ENCODE results near the gene GTPBP4. TPM values are rescaled to one million over a fixed set of nuclear protein-coding genes. Genes with fewer than 3 reads are reported as not detected.

Gene GTPBP4
- 42.0 TPM for polyA plus RNA-seq (2012; ENCODE audit: low read depth, missing spikeins)

DNA sequence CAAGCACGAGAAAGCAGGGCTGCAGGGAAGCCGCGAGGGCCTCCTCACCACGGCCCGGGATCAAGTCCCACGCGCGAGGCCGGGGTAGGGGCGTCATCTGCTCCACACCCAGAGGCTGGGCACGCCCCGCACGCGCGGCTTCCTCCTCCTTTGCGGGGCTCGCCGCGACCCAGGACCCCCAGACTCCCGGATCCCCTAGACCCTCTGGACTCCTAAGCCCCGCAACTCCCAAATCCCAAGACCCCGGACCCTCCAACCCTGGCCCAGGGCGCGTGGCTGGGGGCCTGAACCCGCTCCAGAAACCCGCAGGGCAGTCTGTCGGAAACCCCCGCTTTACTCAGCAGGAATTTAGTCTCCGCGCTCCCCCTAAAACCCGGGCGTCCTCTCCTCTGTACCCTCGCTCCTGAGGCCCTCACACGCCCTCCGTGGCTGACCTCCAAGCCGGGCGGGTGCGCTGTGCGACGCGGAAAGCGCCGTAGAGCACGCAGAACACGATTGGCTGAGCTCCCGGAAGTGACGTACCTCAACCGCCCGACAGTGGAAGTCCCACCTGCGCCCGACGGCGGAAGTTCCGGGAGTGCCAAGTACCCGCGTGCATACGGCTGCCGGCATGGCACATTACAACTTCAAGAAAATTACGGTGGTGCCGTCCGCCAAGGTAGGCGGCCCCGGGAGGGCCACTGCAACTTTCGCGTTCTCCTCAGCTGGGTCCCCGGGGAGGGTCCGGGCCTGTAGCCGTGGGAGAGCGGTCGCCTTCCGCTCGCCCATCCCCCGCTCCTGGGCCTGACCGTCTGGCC is at the start of gene GTPBP4:
TSS of gene GTPBP4 (plus strand) at position 565 of the 797 bp plus-strand sequence. CDS start at position 611, 46 bp downstream.
- FAIRE-seq, result peak; percentile 98
- peak; percentile 87 for TF ChIP-seq POLR2A (IDR thresholded peaks at IDR 0.05; ENCODE audit: low read depth, low read length)
- TF ChIP-seq TAF1 (IDR thresholded peaks at IDR 0.05; ENCODE audit: low read depth, low read length), result peak; percentile 80
- TF ChIP-seq PAX5 (IDR thresholded peaks at IDR 0.05; ENCODE audit: insufficient read depth, low read length, severe bottlenecking), result no peak
- no peak; the same call in 1 of the 2 replicates for TF ChIP-seq POU2F2 (IDR thresholded peaks at IDR 0.05; ENCODE audit: low read depth, low read length)
- no peak for TF ChIP-seq SPI1 (IDR thresholded peaks at IDR 0.05; ENCODE audit: low read depth, low read length)
- peak; percentile 86 for TF ChIP-seq POLR2AphosphoS5 (IDR thresholded peaks at IDR 0.05; ENCODE audit: low read depth, low read length)

DNA sequence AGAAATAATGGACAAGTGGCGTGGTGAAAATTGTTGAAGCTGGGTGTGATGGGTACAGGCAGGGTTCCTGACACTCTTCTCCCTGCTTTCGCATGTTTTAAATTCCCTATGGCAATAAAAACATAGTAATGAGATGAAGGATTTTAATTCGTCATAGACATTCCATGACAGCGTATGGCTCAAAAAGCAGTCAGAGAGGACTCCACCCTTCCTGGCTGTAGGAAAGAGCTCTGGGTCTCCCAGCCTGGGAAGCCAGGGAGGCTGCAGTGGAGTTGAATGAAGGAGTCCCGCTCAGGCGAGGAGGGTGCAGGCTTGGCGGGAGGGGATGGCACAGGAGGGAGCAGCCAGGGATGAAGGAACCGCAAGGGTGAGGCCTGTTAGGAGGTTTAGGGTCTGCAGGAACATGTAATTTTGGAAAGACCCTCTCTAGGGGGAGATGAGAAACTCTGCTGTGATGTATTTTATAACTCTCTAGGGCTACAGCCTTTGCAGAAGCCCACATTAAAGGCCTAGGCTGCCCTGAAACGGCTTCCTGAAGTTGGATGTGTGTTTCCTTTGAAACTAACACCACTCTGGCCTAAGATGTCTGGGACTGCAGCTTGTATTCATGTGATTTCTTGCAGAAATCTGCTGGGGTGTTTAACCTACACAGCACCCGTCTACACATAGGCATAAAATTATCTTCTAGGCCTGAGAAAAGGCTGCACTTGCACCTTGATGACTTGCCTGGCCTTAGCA is 49.1 kb upstream of the GTPBP4 start:
- TF ChIP-seq TAF1 (IDR thresholded peaks at IDR 0.05; ENCODE audit: low read depth, low read length), result no peak
- TF ChIP-seq SPI1 (IDR thresholded peaks at IDR 0.05; ENCODE audit: low read depth, low read length), result no peak
- no peak for TF ChIP-seq POU2F2 (IDR thresholded peaks at IDR 0.05; ENCODE audit: low read depth, low read length)
- no peak for TF ChIP-seq POLR2A (IDR thresholded peaks at IDR 0.05; ENCODE audit: low read depth, low read length)
- TF ChIP-seq POLR2AphosphoS5 (IDR thresholded peaks at IDR 0.05; ENCODE audit: low read depth, low read length), result no peak
- TF ChIP-seq PAX5 (IDR thresholded peaks at IDR 0.05; ENCODE audit: insufficient read depth, low read length, severe bottlenecking), result no peak
- FAIRE-seq (no peak), DNase-seq (ENCODE audit: insufficient read length, low spot score) (no peak)

More for the DNA sequence above, at the start of gene GTPBP4:
- DNase-seq (ENCODE audit: insufficient read length, low spot score), result peak; percentile 99

DNA sequence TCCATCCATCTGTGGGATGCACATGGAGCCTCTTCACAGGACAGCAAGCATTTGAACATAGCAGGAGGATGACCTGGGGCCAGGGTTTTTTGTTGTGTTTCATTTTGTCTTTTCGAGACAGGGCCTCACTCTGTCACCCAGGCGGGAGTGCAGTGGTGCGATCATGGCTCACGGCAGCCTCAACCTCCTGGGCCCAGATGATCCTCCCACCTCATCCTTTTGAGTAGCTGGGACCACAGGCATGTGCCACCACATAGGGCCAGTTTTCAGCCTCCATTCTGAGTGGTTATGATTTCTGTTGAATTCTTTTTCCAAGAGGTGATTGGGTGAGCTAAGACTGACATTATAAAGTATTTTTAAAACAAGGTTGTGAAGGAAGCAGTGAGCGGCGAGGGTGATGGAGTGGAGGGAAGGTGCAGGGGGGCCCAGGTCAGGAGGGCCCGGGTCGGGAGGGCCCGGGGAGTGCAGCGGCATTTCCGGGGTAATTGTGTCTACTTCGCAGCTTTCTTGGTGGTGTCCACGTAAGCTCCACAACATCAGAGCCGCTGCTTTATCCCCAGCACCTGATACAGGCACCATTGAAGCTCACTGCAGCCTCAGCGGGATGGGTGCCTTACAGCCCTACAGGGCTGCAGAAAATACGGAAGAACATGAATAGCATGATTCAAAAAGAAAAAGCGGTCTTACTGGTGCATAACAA is 44.8 kb upstream of the GTPBP4 start:
- FAIRE-seq, result peak; percentile 89
- no peak for DNase-seq (ENCODE audit: insufficient read length, low spot score)
- TF ChIP-seq POLR2A (IDR thresholded peaks at IDR 0.05; ENCODE audit: low read depth, low read length) (no peak), POU2F2 (IDR thresholded peaks at IDR 0.05; ENCODE audit: low read depth, low read length) (0 out of 2 replicates have a peak, but pooled peaks have one; percentile 25), SPI1 (IDR thresholded peaks at IDR 0.05; ENCODE audit: low read depth, low read length) (no peak), PAX5 (IDR thresholded peaks at IDR 0.05; ENCODE audit: insufficient read depth, low read length, severe bottlenecking) (no peak)

DNA sequence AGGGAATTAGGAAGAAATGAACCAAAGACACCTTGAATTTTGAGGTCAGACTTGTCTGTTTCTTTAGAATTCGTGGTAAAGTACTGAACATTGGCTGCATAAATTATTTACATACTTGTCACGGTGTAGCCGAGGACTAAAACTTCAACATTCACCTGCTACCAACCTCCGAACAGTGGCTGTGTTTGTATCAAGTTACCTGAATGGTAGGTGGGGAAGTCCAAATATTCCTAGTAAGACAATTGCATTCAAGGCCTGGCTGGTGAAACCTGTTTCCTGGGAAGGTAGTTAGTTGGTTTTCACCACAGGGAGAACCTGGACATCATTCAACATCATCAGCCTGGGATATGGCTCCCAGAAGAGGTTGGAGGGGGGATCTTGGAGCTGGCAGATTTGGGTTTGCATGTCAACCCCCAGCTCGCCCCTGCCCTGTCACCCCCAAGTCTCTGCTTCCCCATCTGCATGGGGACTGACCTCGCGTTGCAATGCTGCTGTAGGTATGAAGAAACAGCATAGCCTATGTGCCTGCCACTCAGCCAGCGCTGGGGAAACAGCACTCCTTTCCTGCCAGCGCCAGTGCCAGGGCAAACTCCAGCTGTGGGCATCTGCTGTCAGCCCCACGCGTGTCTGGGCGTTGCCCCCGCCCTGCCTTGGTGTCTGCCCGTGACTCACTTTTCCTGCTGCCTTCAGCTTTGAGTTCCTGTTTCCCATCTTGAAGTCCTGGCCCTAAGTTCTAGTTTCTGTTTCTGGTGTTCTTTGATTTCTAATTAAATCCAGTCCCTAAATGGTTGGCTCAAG is 44.0 kb upstream of the GTPBP4 start:
- no peak for TF ChIP-seq PAX5 (IDR thresholded peaks at IDR 0.05; ENCODE audit: insufficient read depth, low read length, severe bottlenecking)
- peak; percentile 47; the same call in 1 of the 2 replicates for TF ChIP-seq SPI1 (IDR thresholded peaks at IDR 0.05; ENCODE audit: low read depth, low read length)
- TF ChIP-seq POLR2AphosphoS5 (IDR thresholded peaks at IDR 0.05; ENCODE audit: low read depth, low read length), result no peak
- TF ChIP-seq POLR2A (IDR thresholded peaks at IDR 0.05; ENCODE audit: low read depth, low read length), result no peak
- TF ChIP-seq POU2F2 (IDR thresholded peaks at IDR 0.05; ENCODE audit: low read depth, low read length), result no peak
- no peak for TF ChIP-seq TAF1 (IDR thresholded peaks at IDR 0.05; ENCODE audit: low read depth, low read length)
- FAIRE-seq (no peak), DNase-seq (ENCODE audit: insufficient read length, low spot score) (no peak)

DNA sequence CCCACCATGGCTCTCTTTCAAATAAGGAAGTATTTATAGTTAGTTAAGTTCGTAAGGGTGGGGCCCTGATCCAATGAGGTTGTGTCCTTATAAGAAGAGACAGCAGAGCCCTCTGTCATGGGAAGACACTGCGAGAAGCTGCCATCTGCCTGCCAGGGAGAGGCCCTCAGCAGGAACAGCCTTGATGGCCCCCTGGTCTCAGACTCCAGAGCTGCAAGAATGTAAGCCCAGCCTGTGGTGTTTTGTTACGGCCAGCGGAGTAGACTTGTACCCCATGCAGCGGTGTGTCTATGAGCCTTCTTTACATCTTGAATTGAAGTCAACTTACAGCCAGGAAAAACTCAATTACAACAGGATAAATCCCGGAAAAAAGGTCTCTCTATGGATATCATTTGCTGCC is 42.5 kb upstream of the GTPBP4 start:
- TF ChIP-seq POU2F2 (IDR thresholded peaks at IDR 0.05; ENCODE audit: low read depth, low read length), result no peak
- no peak for TF ChIP-seq POLR2AphosphoS5 (IDR thresholded peaks at IDR 0.05; ENCODE audit: low read depth, low read length)
- TF ChIP-seq SPI1 (IDR thresholded peaks at IDR 0.05; ENCODE audit: low read depth, low read length), result no peak
- TF ChIP-seq TAF1 (IDR thresholded peaks at IDR 0.05; ENCODE audit: low read depth, low read length), result no peak
- no peak for TF ChIP-seq PAX5 (IDR thresholded peaks at IDR 0.05; ENCODE audit: insufficient read depth, low read length, severe bottlenecking)
- no peak for TF ChIP-seq POLR2A (IDR thresholded peaks at IDR 0.05; ENCODE audit: low read depth, low read length)
- DNase-seq (ENCODE audit: insufficient read length, low spot score), result no peak

DNA sequence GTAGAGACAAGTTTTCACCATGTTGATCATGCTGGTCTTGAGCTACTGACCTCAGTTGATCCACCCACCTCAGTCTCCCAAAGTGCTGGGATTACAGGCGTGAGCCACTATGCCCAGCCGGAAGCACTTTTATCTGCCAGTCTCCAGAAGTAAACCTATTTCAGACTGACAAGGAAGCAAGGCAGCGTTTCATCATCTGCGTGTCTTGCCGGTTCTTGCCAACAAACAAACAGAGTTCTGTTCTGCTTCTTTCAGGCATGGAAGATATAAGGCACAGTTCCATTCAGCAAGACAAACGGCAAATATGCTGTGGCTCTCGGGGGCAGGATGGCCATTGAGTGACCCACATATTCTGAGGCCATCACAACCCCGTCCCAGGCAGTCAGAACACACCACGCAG is 41.2 kb upstream of the GTPBP4 start:
- DNase-seq (ENCODE audit: insufficient read length, low spot score) (no peak), FAIRE-seq (no peak)
- TF ChIP-seq POU2F2 (IDR thresholded peaks at IDR 0.05; ENCODE audit: low read depth, low read length) (no peak), PAX5 (IDR thresholded peaks at IDR 0.05; ENCODE audit: insufficient read depth, low read length, severe bottlenecking) (no peak), POLR2AphosphoS5 (IDR thresholded peaks at IDR 0.05; ENCODE audit: low read depth, low read length) (no peak)

More for the DNA sequence above, 42.5 kb upstream of the GTPBP4 start:
- FAIRE-seq, result no peak

DNA sequence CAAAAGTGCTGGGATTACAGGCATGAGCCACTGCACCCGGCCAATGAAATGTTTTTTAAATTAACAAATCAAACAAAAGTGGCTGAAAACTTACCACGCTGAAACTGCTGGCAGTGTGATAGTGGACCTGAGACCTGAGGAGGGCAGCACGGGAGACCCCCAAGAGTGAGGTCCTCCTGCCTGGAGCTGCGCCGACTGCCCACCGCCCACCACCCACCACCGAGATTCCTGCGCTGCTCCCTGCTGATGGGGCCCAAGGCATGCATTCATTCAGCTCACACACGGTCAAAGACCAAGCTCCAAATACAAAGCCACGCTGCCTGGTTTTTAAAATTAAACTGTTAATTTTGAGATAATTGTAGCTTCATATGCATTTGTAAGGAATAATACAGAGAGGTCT is 40.4 kb upstream of the GTPBP4 start:
- no peak for TF ChIP-seq POU2F2 (IDR thresholded peaks at IDR 0.05; ENCODE audit: low read depth, low read length)
- no peak for TF ChIP-seq TAF1 (IDR thresholded peaks at IDR 0.05; ENCODE audit: low read depth, low read length)
- TF ChIP-seq SPI1 (IDR thresholded peaks at IDR 0.05; ENCODE audit: low read depth, low read length), result no peak
- DNase-seq (ENCODE audit: insufficient read length, low spot score), result no peak
- FAIRE-seq, result no peak

DNA sequence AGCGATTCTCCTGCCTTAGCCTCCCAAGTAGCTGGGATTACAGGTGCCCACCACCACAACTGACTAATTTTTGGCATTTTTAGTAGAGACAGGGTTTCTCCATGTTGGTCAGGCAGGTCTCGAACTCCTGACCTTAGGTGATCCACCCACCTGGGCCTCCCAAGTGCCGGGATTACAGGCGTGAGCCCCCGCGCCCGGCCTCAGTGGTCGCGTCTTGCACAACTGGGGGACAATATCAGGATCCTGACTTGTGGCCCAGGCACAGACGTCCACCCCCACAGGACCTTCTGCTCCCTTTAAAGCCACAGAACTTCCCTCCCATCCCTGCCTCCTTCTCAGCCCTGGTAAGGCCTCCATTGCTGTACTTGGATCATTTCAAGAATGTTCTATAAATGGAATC is 39.9 kb upstream of the GTPBP4 start:
- TF ChIP-seq SPI1 (IDR thresholded peaks at IDR 0.05; ENCODE audit: low read depth, low read length) (no peak), POLR2A (IDR thresholded peaks at IDR 0.05; ENCODE audit: low read depth, low read length) (no peak), TAF1 (IDR thresholded peaks at IDR 0.05; ENCODE audit: low read depth, low read length) (no peak), POU2F2 (IDR thresholded peaks at IDR 0.05; ENCODE audit: low read depth, low read length) (no peak), PAX5 (IDR thresholded peaks at IDR 0.05; ENCODE audit: insufficient read depth, low read length, severe bottlenecking) (no peak), POLR2AphosphoS5 (IDR thresholded peaks at IDR 0.05; ENCODE audit: low read depth, low read length) (no peak)
- FAIRE-seq, result no peak
- no peak for DNase-seq (ENCODE audit: insufficient read length, low spot score)
